Progenitor cell of endocrine pancreas (in vitro differentiated cells): Measurements from ENCODE around the gene ITPRID1. TPM values are rescaled to one million over a fixed set of nuclear protein-coding genes. Genes with fewer than 3 reads are reported as not detected.

Experiments
- DNase-seq: peaks from one replicate; pipeline ENCODE4 v3.0.0; 2021; ENCODE audit warnings: low spot score; ENCODE audit not compliant: unreplicated experiment
- H3K27ac Mint-ChIP-seq: 2 replicates; pipeline ENCODE4 v1.8.0; 2021; ENCODE audit warnings: mild to moderate bottlenecking, moderate library complexity, mixed read lengths
- H3K27me3 Mint-ChIP-seq: 2 replicates; pipeline ENCODE4 v1.8.0; 2021; ENCODE audit warnings: mixed read lengths
- H3K36me3 Mint-ChIP-seq: 2 replicates; pipeline ENCODE4 v1.8.0; 2022; ENCODE audit warnings: mixed read lengths; ENCODE audit not compliant: insufficient read depth
- H3K4me1 Mint-ChIP-seq: 2 replicates; pipeline ENCODE4 v1.8.0; 2021; ENCODE audit warnings: low read depth, mixed read lengths
- H3K4me3 Mint-ChIP-seq: 2 replicates; pipeline ENCODE4 v1.8.0; 2021; ENCODE audit warnings: low read depth, mild to moderate bottlenecking, moderate library complexity, mixed read lengths
- H3K9me3 Mint-ChIP-seq: 2 replicates; pipeline ENCODE4 v1.8.0; 2021; ENCODE audit warnings: low read depth, mixed read lengths
- CTCF ChIP-seq: fragments of 200-600 bp; sonication (generic); IDR thresholded peaks from one replicate; pipeline ENCODE4 v1.5.0; 2021; ENCODE audit warnings: antibody characterized with exemption, mild to moderate bottlenecking; ENCODE audit not compliant: unreplicated experiment
- total RNA-seq: library from RNA; stranded (reverse); gene quantifications from 2 replicates; pipeline ENCODE4 v1.2.1, GENCODE V29; 2021

The ITPRID1 gene
- total RNA-seq, 1 donor from 2014 or later, result 3.9 TPM

- DNase-seq, result no peak
- H3K36me3 Mint-ChIP-seq, result peaks cover 1% of the 10 kb centered on the region
- no peak overlapping the region for H3K27ac Mint-ChIP-seq
- no peaks in the 10 kb centered on the region for H3K4me1 Mint-ChIP-seq
- H3K27me3 Mint-ChIP-seq, result peaks cover 3% of the 10 kb centered on the region
- H3K4me3 Mint-ChIP-seq, result no peak overlapping the region
- no peak for TF ChIP-seq CTCF
- peaks cover 21% of the 10 kb centered on the region for H3K9me3 Mint-ChIP-seq
Observed at GRCh38 chr7:31512166-31512565, 1.7 kb upstream of the ITPRID1 start.

- no peak for DNase-seq
- peaks cover 12% of the 10 kb centered on the region for H3K9me3 Mint-ChIP-seq
- H3K36me3 Mint-ChIP-seq, result no peaks in the 10 kb centered on the region
- peaks cover 3% of the 10 kb centered on the region for H3K27me3 Mint-ChIP-seq
- no peak overlapping the region for H3K4me3 Mint-ChIP-seq
- TF ChIP-seq CTCF, result no peak
- H3K4me1 Mint-ChIP-seq, result no peaks in the 10 kb centered on the region
- H3K27ac Mint-ChIP-seq, result no peak overlapping the region
Observed at GRCh38 chr7:31516680-31517502, 3.0 kb downstream of the ITPRID1 start.

GRCh38 chr7:31517513-31517912, 3.6 kb downstream of the ITPRID1 start:
- DNase-seq, result no peak
- H3K36me3 Mint-ChIP-seq, result no peaks in the 10 kb centered on the region
- TF ChIP-seq CTCF, result no peak
- no peaks in the 10 kb centered on the region for H3K4me1 Mint-ChIP-seq
- H3K27me3 Mint-ChIP-seq, result peaks cover 3% of the 10 kb centered on the region
- no peak overlapping the region for H3K27ac Mint-ChIP-seq
- H3K9me3 Mint-ChIP-seq, result peaks cover 12% of the 10 kb centered on the region
- no peak overlapping the region for H3K4me3 Mint-ChIP-seq

GRCh38 chr7:31518766-31519165, 4.9 kb downstream of the ITPRID1 start:
- H3K27ac Mint-ChIP-seq, result no peak overlapping the region
- DNase-seq, result no peak
- H3K9me3 Mint-ChIP-seq, result peaks cover 12% of the 10 kb centered on the region
- no peaks in the 10 kb centered on the region for H3K4me1 Mint-ChIP-seq
- no peaks in the 10 kb centered on the region for H3K36me3 Mint-ChIP-seq
- H3K4me3 Mint-ChIP-seq, result no peak overlapping the region
- no peaks in the 10 kb centered on the region for H3K27me3 Mint-ChIP-seq
- no peak for TF ChIP-seq CTCF

- DNase-seq, result no peak
- Mint-ChIP-seq H3K27ac (no peak overlapping the region), H3K36me3 (no peaks in the 10 kb centered on the region), H3K27me3 (no peaks in the 10 kb centered on the region), H3K9me3 (peaks cover 6% of the 10 kb centered on the region), H3K4me1 (peaks cover 5% of the 10 kb centered on the region), H3K4me3 (no peak overlapping the region)
- TF ChIP-seq CTCF, result no peak
Observed at GRCh38 chr7:31521336-31522010, 7.6 kb downstream of the ITPRID1 start.
